ENCODE data around the gene C5orf63.
"Not testable (repeated sequence)": the region's sequence is repeated elsewhere in the genome, so short reads cannot be mapped to it uniquely, and the experiment has no call there.

C5orf63 gene

GRCh38 chr5:127074466-127074865, 1.2 kb upstream of the C5orf63 start:
- no peak for DNase-seq (ENCODE audit: low spot score)

- peak; percentile 85 for DNase-seq (ENCODE audit: low spot score)
These were observed 3.1 kb downstream of the C5orf63 start for GRCh38 chr5:127070243-127070642.

GRCh38 chr5:127068493-127069214, 4.6 kb downstream of the C5orf63 start:
- peak; percentile 79 for DNase-seq (ENCODE audit: low spot score)

- no peak for DNase-seq (ENCODE audit: low spot score)
These were observed 6.6 kb downstream of the C5orf63 start for GRCh38 chr5:127066721-127067120.

- no peak for DNase-seq (ENCODE audit: low spot score)
These were observed 9.0 kb downstream of the C5orf63 start for GRCh38 chr5:127064253-127064840.

- DNase-seq (ENCODE audit: low spot score): no peak
These were observed 9.9 kb downstream of the C5orf63 start for GRCh38 chr5:127063257-127063913.

GRCh38 chr5:127061956-127062355, 11.3 kb downstream of the C5orf63 start:
- DNase-seq (ENCODE audit: low spot score): no peak

GRCh38 chr5:127061537-127061936, 11.8 kb downstream of the C5orf63 start:
- DNase-seq (ENCODE audit: low spot score): no peak

- DNase-seq (ENCODE audit: low spot score): no peak
These were observed 12.8 kb downstream of the C5orf63 start for GRCh38 chr5:127060470-127060985.

GRCh38 chr5:127056896-127057295, 16.4 kb downstream of the C5orf63 start:
- DNase-seq (ENCODE audit: low spot score): no peak

- no peak for DNase-seq (ENCODE audit: low spot score)
These were observed 17.2 kb downstream of the C5orf63 start for GRCh38 chr5:127055880-127056653.

- DNase-seq (ENCODE audit: low spot score): not testable (repeated sequence)
These were observed 19.8 kb downstream of the C5orf63 start for GRCh38 chr5:127053551-127053950.

GRCh38 chr5:127053049-127053448, 20.3 kb downstream of the C5orf63 start:
- DNase-seq (ENCODE audit: low spot score): no peak

GRCh38 chr5:127051591-127051990, 21.7 kb downstream of the C5orf63 start:
- no peak for DNase-seq (ENCODE audit: low spot score)

- no peak for DNase-seq (ENCODE audit: low spot score)
These were observed 26.8 kb downstream of the C5orf63 start for GRCh38 chr5:127046343-127047072.

GRCh38 chr5:127042593-127042992, 30.7 kb downstream of the C5orf63 start:
- DNase-seq (ENCODE audit: low spot score): peak; percentile 30

GRCh38 chr5:127041571-127041970, 31.7 kb downstream of the C5orf63 start:
- peak; percentile 67 for DNase-seq (ENCODE audit: low spot score)

GRCh38 chr5:127040796-127041520, 32.3 kb downstream of the C5orf63 start:
- DNase-seq (ENCODE audit: low spot score): peak; percentile 66

GRCh38 chr5:127038550-127038949, 34.8 kb downstream of the C5orf63 start:
- DNase-seq (ENCODE audit: low spot score): no peak

GRCh38 chr5:127031863-127032232, 41.5 kb downstream of the C5orf63 start:
- no peak for DNase-seq (ENCODE audit: low spot score)
